GM18870 (cell line): Measurements from ENCODE around the gene NPB.
"Not testable (repeated sequence)": the region's sequence is repeated elsewhere in the genome, so short reads cannot be mapped to it uniquely, and the experiment has no call there.

ENCODE experiments used
- ATAC-seq: cut with Tn5 transposase; IDR thresholded peaks from one replicate; pipeline ENCODE4 v1.9.1; 2021; ENCODE audit warnings: moderate library complexity; ENCODE audit not compliant: unreplicated experiment

The NPB gene

GRCh38 chr17:81910840-81911276 is 8.8 kb downstream of the NPB start:
- ATAC-seq: no peak

- ATAC-seq: no peak
Observed at GRCh38 chr17:81911277-81911961, 9.4 kb downstream of the NPB start, which contains the start of gene PCYT2. Gene PCYT2, minus strand, starts transcription at chr17:81911399. Its CDS starts 44 bp downstream, at chr17:81911355.

GRCh38 chr17:81911969-81912368 is 9.9 kb downstream of the NPB start:
- ATAC-seq: no peak

GRCh38 chr17:81912441-81913309 is 10.6 kb downstream of the NPB start:
- ATAC-seq: no peak

- ATAC-seq: no peak
Observed at GRCh38 chr17:81913394-81914102, 11.5 kb downstream of the NPB start.

GRCh38 chr17:81914103-81914850 is 12.2 kb downstream of the NPB start:
- no peak for ATAC-seq

GRCh38 chr17:81915331-81915730 is 13.3 kb downstream of the NPB start:
- ATAC-seq: no peak

- ATAC-seq: no peak
Observed at GRCh38 chr17:81916234-81917001, 14.4 kb downstream of the NPB start.

- ATAC-seq: no peak
Observed at GRCh38 chr17:81917565-81918332, 15.7 kb downstream of the NPB start, which contains the start of gene SIRT7. Gene SIRT7, minus strand, starts transcription at chr17:81918176. Its CDS starts 45 bp downstream, at chr17:81918131.

- ATAC-seq: not testable (repeated sequence)
Observed at GRCh38 chr17:81918333-81918669, 16.3 kb downstream of the NPB start.

GRCh38 chr17:81918832-81919545 is 17.0 kb downstream of the NPB start:
- no peak for ATAC-seq

GRCh38 chr17:81920612-81921536 is 18.8 kb downstream of the NPB start:
- ATAC-seq: no peak

- ATAC-seq: no peak
Observed at GRCh38 chr17:81921537-81921862, 19.5 kb downstream of the NPB start.

- no peak for ATAC-seq
Observed at GRCh38 chr17:81921996-81922565, 20.0 kb downstream of the NPB start.

- no peak for ATAC-seq
Observed at GRCh38 chr17:81922566-81923301, 20.7 kb downstream of the NPB start.
